GM06990 (cell line): ENCODE measurements around the gene AKAP17A.
"Not testable (repeated sequence)": the region's sequence is repeated elsewhere in the genome, so short reads cannot be mapped to it uniquely, and the experiment has no call there.

Experiments
- DNase-seq: peaks from one replicate; pipeline ENCODE4 v3.0.0-alpha.2; 2011; ENCODE audit not compliant: insufficient read length; ENCODE audit errors: extremely low read depth
- H3K27me3 ChIP-seq: replicated peaks from 2 replicates; pipeline ENCODE4 v1.6.0; 2011; ENCODE audit warnings: low read length; ENCODE audit not compliant: control insufficient read depth, insufficient read depth
- H3K36me3 ChIP-seq: 2 replicates; pipeline ENCODE4 v1.5.1; 2011; ENCODE audit warnings: low read length; ENCODE audit not compliant: control insufficient read depth, insufficient read depth
- H3K4me3 ChIP-seq: replicated peaks from 2 replicates; pipeline ENCODE4 v1.5.1; 2011; ENCODE audit warnings: low read depth, mild to moderate bottlenecking, control low read depth, low read length
- CTCF ChIP-seq: IDR thresholded peaks from 2 replicates; pipeline ENCODE4 v1.5.1; 2011; ENCODE audit warnings: low read length, control low read depth, mild to moderate bottlenecking, inconsistent platforms; ENCODE audit not compliant: insufficient read depth, poor library complexity, severe bottlenecking

AKAP17A gene

GRCh38 chrX:1564750-1565683 lies 26.4 kb upstream of the AKAP17A start:
- no peak for DNase-seq
- Histone ChIP-seq H3K27me3 (no peaks in the 10 kb centered on the region), H3K4me3 (no peak overlapping the region), H3K36me3 (no peaks in the 10 kb centered on the region)
- no peak for TF ChIP-seq CTCF

GRCh38 chrX:1574181-1574580 lies 17.2 kb upstream of the AKAP17A start:
- DNase-seq, H3K36me3 ChIP-seq, H3K4me3 ChIP-seq, H3K27me3 ChIP-seq: not testable (repeated sequence)

DNA sequence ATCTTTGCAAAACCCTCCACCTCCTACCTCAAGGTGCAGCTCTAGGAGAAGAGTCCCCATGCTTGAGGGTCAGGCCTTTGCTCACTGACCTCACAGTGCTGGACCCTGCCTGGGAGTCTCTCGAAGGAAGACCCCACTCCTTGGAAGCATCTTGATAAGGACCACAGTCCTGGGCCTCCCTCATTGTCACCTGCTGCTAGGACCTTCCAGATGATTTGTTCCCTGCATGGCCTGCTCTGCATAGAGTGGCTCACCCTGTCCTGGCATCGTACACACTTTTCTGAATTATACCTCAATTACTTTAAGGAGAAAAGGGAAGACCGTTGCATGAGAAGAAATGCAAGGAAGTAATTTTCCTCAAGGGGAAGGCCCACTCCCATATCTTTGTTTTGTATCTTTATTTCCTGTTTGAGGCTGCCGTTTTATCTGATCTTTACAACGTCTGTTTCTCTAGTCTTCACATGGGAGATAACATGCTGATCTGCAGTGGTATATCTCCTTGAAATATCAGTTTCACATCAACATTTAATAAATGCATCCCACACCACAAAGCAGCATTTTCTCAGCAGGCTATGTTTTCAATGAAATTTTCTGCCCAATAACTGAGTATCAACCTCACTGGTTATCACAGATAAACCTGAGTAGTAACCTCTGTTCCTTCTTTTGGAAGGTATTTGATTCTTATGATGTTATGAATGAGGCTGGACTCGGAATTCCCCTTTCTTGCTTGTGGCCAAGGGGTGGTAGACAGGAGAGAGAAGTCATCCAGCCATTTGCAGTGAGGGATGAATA lies 15.0 kb upstream of the AKAP17A start:
- Histone ChIP-seq H3K4me3 (no peak overlapping the region), H3K36me3 (no peaks in the 10 kb centered on the region), H3K27me3 (no peaks in the 10 kb centered on the region)
- no peak for TF ChIP-seq CTCF
- no peak for DNase-seq

DNA sequence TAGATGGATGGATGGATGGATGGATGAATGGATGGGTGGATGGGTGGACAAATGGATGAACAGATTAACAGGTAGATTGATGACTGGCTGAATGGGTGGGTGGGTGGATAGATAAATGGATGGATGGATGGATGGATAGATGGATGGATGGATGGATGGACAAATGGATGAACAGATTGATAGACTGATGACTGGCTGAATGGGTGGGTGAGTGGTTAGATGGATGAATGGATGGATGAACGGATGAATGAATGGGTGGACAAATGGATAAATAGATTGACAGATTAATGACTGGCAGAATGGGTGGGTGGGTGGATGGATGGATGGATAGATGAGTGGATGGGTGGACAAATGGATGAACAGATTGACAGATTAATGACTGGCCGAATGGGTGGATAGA lies 13.6 kb upstream of the AKAP17A start:
- no peak for TF ChIP-seq CTCF
- Histone ChIP-seq H3K27me3 (no peaks in the 10 kb centered on the region), H3K4me3 (no peak overlapping the region), H3K36me3 (no peaks in the 10 kb centered on the region)
- DNase-seq: no peak

DNA sequence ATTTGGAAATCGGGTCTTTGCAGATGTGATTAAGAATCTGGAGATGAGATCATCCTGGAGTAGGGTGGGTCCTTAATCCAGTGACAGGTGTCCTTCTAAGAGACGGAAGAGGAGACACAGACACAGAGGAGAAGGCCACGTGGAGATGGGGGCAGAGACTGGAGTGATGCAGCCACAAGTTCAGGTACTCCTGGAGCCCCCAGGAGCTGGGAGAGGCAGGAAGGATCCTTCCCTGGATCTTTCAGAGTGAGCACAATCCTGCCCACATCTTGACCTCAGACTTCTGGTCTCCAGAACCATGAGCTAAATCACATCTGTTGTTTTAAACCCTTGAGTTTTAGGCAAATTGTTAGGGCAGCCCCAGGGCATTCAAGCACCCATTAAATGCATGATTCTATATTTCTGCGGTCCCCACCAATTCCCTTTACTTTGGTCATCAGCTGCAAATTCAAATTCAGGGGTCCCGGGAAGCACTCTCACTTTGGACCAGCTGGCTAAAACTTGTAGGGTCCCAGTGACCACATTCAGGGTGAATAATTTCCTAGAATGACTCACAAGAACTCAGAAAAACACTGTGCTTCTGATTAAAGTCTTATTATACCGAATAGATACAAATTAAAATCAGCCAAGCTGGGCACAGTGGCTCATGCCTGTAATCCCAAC lies 12.8 kb upstream of the AKAP17A start:
- TF ChIP-seq CTCF: no peak
- Histone ChIP-seq H3K27me3 (no peaks in the 10 kb centered on the region), H3K36me3 (no peaks in the 10 kb centered on the region), H3K4me3 (no peak overlapping the region)
- DNase-seq: no peak

DNA sequence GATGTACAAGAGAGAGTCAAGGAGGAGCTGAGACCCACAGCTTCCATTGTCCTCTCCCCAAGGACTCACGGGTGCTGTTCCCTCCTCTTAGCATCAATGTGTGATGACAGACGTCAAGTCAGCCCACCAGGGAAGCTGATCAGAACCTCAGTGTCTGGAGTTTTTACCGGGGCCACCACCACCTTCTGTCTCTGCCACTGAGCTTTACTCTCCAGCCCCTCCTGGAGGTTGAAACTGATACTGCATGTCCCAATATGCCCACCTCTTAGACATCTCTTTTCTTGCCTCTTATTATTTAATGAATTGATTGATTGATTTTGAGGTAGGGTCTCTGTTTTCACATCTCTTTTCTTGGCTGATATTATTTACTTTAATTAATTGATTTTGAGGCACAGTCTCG lies 10.3 kb upstream of the AKAP17A start:
- no peaks in the 10 kb centered on the region for H3K36me3 ChIP-seq
- H3K27me3 ChIP-seq: no peaks in the 10 kb centered on the region
- H3K4me3 ChIP-seq: no peak overlapping the region
- DNase-seq: no peak
- TF ChIP-seq CTCF: peak; percentile 78
